ENCODE measurements around the gene PSMA4.
"Not testable (repeated sequence)": the region's sequence is repeated elsewhere in the genome, so short reads cannot be mapped to it uniquely, and the experiment has no call there.

Gene PSMA4

GRCh38 chr15:78552597-78552996 lies 12.4 kb downstream of the PSMA4 start:
- DNase-seq, result no peak

- not testable (repeated sequence) for DNase-seq
Measured at GRCh38 chr15:78560201-78560600, 20.0 kb downstream of the PSMA4 start.

GRCh38 chr15:78561490-78561889 lies 21.2 kb downstream of the PSMA4 start:
- no peak for DNase-seq

- DNase-seq, result no peak
Measured at GRCh38 chr15:78563092-78563491, 22.8 kb downstream of the PSMA4 start.

GRCh38 chr15:78564743-78565096 lies 24.5 kb downstream of the PSMA4 start:
- DNase-seq, result no peak

GRCh38 chr15:78565097-78565950 lies 25.1 kb downstream of the PSMA4 start, which contains the start of gene CHRNA5:
TSS of gene CHRNA5 (plus strand) at chr15:78565520. CDS start at chr15:78565720, 200 bp downstream.
- DNase-seq, result peak; percentile 66

- DNase-seq, result no peak
Measured at GRCh38 chr15:78565951-78566774, 25.9 kb downstream of the PSMA4 start.

GRCh38 chr15:78567531-78567930 lies 27.3 kb downstream of the PSMA4 start:
- no peak for DNase-seq

- no peak for DNase-seq
Measured at GRCh38 chr15:78570710-78571109, 30.5 kb downstream of the PSMA4 start.

GRCh38 chr15:78571382-78571781 lies 31.1 kb downstream of the PSMA4 start:
- no peak for DNase-seq

GRCh38 chr15:78573416-78573815 lies 33.2 kb downstream of the PSMA4 start:
- DNase-seq, result no peak

GRCh38 chr15:78574944-78575343 lies 34.7 kb downstream of the PSMA4 start:
- DNase-seq, result no peak

GRCh38 chr15:78597583-78597982 lies 57.3 kb downstream of the PSMA4 start:
- no peak for DNase-seq

GRCh38 chr15:78598348-78598747 lies 58.1 kb downstream of the PSMA4 start:
- no peak for DNase-seq

GRCh38 chr15:78599189-78599588 lies 58.9 kb downstream of the PSMA4 start:
- DNase-seq, result no peak
